CD4-positive, alpha-beta T cell treated with Interleukin-17A for 4 hours (primary cell): ENCODE results near the gene RETREG1.
"Not testable (repeated sequence)": the region's sequence is repeated elsewhere in the genome, so short reads cannot be mapped to it uniquely, and the experiment has no call there.

Experiments
- DNase-seq: peaks from one replicate; pipeline ENCODE4 v3.0.0-alpha.2; 2020; ENCODE audit warnings: mixed read lengths

The RETREG1 gene

GRCh38 chr5:16615741-16616535 lies 859 bp downstream of the RETREG1 start:
- peak; percentile 19 for DNase-seq

GRCh38 chr5:16612007-16612406 lies 4.8 kb downstream of the RETREG1 start:
- no peak for DNase-seq

GRCh38 chr5:16610896-16611295 lies 5.9 kb downstream of the RETREG1 start:
- not testable (repeated sequence) for DNase-seq

- no peak for DNase-seq
These were observed 7.4 kb downstream of the RETREG1 start for GRCh38 chr5:16609412-16609811.

GRCh38 chr5:16606628-16607027 lies 10.2 kb downstream of the RETREG1 start:
- DNase-seq, result no peak

GRCh38 chr5:16603701-16604100 lies 13.1 kb downstream of the RETREG1 start:
- DNase-seq, result no peak

- DNase-seq, result no peak
These were observed 13.5 kb downstream of the RETREG1 start for GRCh38 chr5:16603295-16603694.

GRCh38 chr5:16602182-16602581 lies 14.6 kb downstream of the RETREG1 start:
- no peak for DNase-seq

GRCh38 chr5:16600946-16601345 lies 15.9 kb downstream of the RETREG1 start:
- no peak for DNase-seq

- no peak for DNase-seq
These were observed 16.4 kb downstream of the RETREG1 start for GRCh38 chr5:16600397-16600796.

- DNase-seq, result no peak
These were observed 18.7 kb downstream of the RETREG1 start for GRCh38 chr5:16597946-16598694.

- no peak for DNase-seq
These were observed 20.2 kb downstream of the RETREG1 start for GRCh38 chr5:16596581-16596940.

- DNase-seq, result no peak
These were observed 20.8 kb downstream of the RETREG1 start for GRCh38 chr5:16595881-16596580.

- no peak for DNase-seq
These were observed 23.2 kb downstream of the RETREG1 start for GRCh38 chr5:16593628-16594027.

- DNase-seq, result no peak
These were observed 23.8 kb downstream of the RETREG1 start for GRCh38 chr5:16593013-16593412.

GRCh38 chr5:16592255-16592654 lies 24.5 kb downstream of the RETREG1 start:
- DNase-seq, result no peak

- DNase-seq, result no peak
These were observed 26.1 kb downstream of the RETREG1 start for GRCh38 chr5:16590685-16591084.

- DNase-seq, result no peak
These were observed 27.1 kb downstream of the RETREG1 start for GRCh38 chr5:16589658-16590057.

GRCh38 chr5:16588434-16589214 lies 28.2 kb downstream of the RETREG1 start:
- no peak for DNase-seq

- no peak for DNase-seq
These were observed 30.2 kb downstream of the RETREG1 start for GRCh38 chr5:16586556-16586955.

GRCh38 chr5:16585041-16585667 lies 31.6 kb downstream of the RETREG1 start:
- DNase-seq, result no peak

- no peak for DNase-seq
These were observed 34.7 kb downstream of the RETREG1 start for GRCh38 chr5:16582081-16582480.
